GM12878 (cell line): ENCODE data around the gene IL1RAP. TPM values are rescaled to one million over a fixed set of nuclear protein-coding genes. Genes with fewer than 3 reads are reported as not detected.

Experiments
- CHD1 ChIP-seq: IDR thresholded peaks from 2 replicates; pipeline ENCODE4 v1.6.1; 2012; ENCODE audit warnings: low read depth, low read length, improper control_type of control experiment
- KAT2A ChIP-seq: conservative IDR thresholded peaks from 2 replicates; pipeline ENCODE4 v1.6.1; 2011; ENCODE audit warnings: low read depth, low read length; ENCODE audit not compliant: control insufficient read depth
- KLF5 ChIP-seq: fragments of 450-650 bp; IDR thresholded peaks from 2 replicates; pipeline ENCODE4 v1.6.1; 2014; ENCODE audit warnings: mild to moderate bottlenecking; ENCODE audit not compliant: partially characterized antibody
- LARP7 ChIP-seq: fragments of 450-650 bp; IDR thresholded peaks from 2 replicates; pipeline ENCODE4 v1.6.1; 2017; ENCODE audit warnings: mild to moderate bottlenecking
- MXI1 ChIP-seq: fragments of 150-350 bp; IDR thresholded peaks from 2 replicates; pipeline ENCODE4 v1.6.1; 2011; ENCODE audit warnings: low read depth, mild to moderate bottlenecking, inconsistent platforms, low read length, improper control_type of control experiment
- NFYB ChIP-seq: IDR thresholded peaks from 2 replicates; pipeline ENCODE4 v1.6.1; 2011; ENCODE audit warnings: low read depth, mild to moderate bottlenecking, low read length, improper control_type of control experiment, moderate library complexity; ENCODE audit not compliant: insufficient read depth
- NRF1 ChIP-seq: conservative IDR thresholded peaks from 2 replicates; pipeline ENCODE4 v1.6.1; 2011; ENCODE audit warnings: mild to moderate bottlenecking, low read depth, low read length, improper control_type of control experiment
- POLR2A ChIP-seq: IDR thresholded peaks from 2 replicates; pipeline ENCODE4 v1.6.1; 2011; ENCODE audit warnings: low read depth, mild to moderate bottlenecking, low read length
- RELA ChIP-seq: fragments of 450-650 bp; IDR thresholded peaks from 2 replicates; pipeline ENCODE4 v1.8.0; 2014; ENCODE audit warnings: borderline replicate concordance; ENCODE audit not compliant: partially characterized antibody
- RELB ChIP-seq: fragments of 450-650 bp; IDR thresholded peaks from 2 replicates; pipeline ENCODE4 v1.6.1; 2017; ENCODE audit warnings: low read depth, mild to moderate bottlenecking, moderate library complexity
- RUNX3 ChIP-seq: IDR thresholded peaks from 2 replicates; pipeline ENCODE4 v1.6.1; 2012; ENCODE audit warnings: low read length, inconsistent platforms
- SMARCA5 ChIP-seq: fragments of 450-650 bp; IDR thresholded peaks from 2 replicates; pipeline ENCODE4 v1.6.1; 2017; ENCODE audit warnings: mild to moderate bottlenecking
- SMC3 ChIP-seq: IDR thresholded peaks from 2 replicates; pipeline ENCODE4 v1.6.1; 2011; ENCODE audit warnings: low read length, improper control_type of control experiment, borderline replicate concordance
- SRF ChIP-seq, 2 experiments: IDR thresholded peaks; 2 replicates each; pipeline ENCODE4 v1.6.1; 2011; ENCODE audit warnings: low read depth in 2 of 2, low read length in 2 of 2, mild to moderate bottlenecking in 1 of 2, moderate library complexity in 1 of 2
- TCF3 ChIP-seq: IDR thresholded peaks from 2 replicates; pipeline ENCODE4 v1.6.1; 2012; ENCODE audit warnings: low read depth, mild to moderate bottlenecking, low read length, borderline replicate concordance; ENCODE audit not compliant: insufficient read depth
- polyA plus RNA-seq, 11 experiments: library from polyadenylated mRNA; depleted of rRNA in 4 of 11; unstranded in 6 of 11; stranded (reverse) in 5 of 11; fragments of >200 nt; fragmentation: Nextera tagmentation in 4 of 11; fragmentation: Illumina TruSeq in 1 of 11; extraction: Ambion mirVana in 4 of 11; extraction: Trizol in 1 of 11; gene quantifications; 1 replicate in 1 of 11; 2 replicates in 10 of 11; pipeline versions ENCODE4 v1.2.1 to v1.2.3, GENCODE V29; 2011 to 2016; ENCODE audit warnings: inconsistent platforms in 2 of 11, missing spikeins in 2 of 11, low read depth in 1 of 11
- total RNA-seq, 4 experiments: library from RNA; depleted of rRNA in 3 of 4; stranded (reverse); fragments of >200 nt in 3 of 4; fragmentation: Illumina TruSeq in 1 of 4; extraction: Trizol in 1 of 4; gene quantifications; 2 replicates each; pipeline versions ENCODE4 v1.2.1 to v1.2.3, GENCODE V29; 2013 to 2021
- TF ChIP-seq, protein P1 (sequence below): IDR thresholded peaks from 2 replicates; pipeline ENCODE4 v1.6.1; 2012; ENCODE audit warnings: low read depth, low read length, improper control_type of control experiment
- TF ChIP-seq, protein P2 (sequence below): fragments of 450-650 bp; IDR thresholded peaks from 2 replicates; pipeline ENCODE4 v1.6.1; 2018; ENCODE audit warnings: mild to moderate bottlenecking, low read depth, moderate library complexity; ENCODE audit not compliant: partially characterized antibody
- TF ChIP-seq, protein P3 (sequence below): IDR thresholded peaks from 2 replicates; pipeline ENCODE4 v1.6.1; 2012; ENCODE audit warnings: low read depth, low read length, improper control_type of control experiment
- TF ChIP-seq, protein P4 (sequence below): IDR thresholded peaks from 2 replicates; pipeline ENCODE4 v1.6.1; 2011; ENCODE audit warnings: mild to moderate bottlenecking, low read depth, low read length, moderate library complexity; ENCODE audit not compliant: insufficient replicate concordance

Gene IL1RAP
- total and polyA plus RNA-seq, 10 of the 15 experiments (the other 5 are each of a cell fraction or from before 2014, with no cell fraction given): 0.17 to 1.0 (median 0.44) TPM; not detected in 1

DNA sequence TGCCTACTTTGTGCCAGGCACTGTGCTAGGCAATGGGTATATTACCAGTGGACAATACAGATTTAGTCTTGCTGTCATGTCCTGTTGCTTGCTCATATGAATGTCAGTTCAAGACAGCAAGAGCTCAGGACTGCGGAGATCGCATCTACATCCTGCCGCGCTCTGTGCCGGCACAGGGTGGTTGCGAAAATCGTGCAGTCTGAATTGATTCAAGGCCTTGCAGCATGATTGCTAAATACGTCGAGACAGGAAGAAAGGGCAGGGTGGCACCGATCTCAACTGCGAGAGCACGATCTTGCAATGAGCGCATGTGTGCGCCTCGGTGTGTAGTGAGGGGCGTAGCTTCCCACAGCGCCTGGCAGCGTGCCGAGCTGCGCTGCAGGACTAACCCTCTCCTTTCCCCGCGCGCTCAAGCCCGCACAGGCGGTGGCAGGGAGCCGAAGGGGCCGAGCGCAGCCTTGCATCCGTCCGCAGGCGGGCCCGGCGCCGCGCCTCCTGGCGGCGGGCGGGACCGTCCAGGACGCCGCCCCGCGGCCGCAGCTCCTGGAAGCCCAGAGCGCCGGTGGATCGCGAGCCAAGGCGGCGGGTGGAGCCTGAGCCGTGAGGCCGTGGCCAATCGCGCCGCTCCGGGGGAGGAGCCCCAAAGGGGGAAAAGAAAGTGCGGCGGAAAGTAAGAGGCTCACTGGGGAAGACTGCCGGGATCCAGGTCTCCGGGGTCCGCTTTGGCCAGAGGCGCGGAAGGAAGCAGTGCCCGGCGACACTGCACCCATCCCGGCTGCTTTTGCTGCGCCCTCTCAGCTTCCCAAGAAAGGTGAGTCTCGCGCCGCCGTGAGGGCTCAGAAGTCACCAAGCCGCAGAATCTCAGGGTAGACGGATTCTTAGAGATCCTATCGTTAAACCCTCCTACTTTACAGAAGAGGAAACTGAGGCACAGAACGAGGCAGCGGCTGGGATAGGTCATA, at the start of gene IL1RAP (continued):
- TF ChIP-seq, protein P1, sequence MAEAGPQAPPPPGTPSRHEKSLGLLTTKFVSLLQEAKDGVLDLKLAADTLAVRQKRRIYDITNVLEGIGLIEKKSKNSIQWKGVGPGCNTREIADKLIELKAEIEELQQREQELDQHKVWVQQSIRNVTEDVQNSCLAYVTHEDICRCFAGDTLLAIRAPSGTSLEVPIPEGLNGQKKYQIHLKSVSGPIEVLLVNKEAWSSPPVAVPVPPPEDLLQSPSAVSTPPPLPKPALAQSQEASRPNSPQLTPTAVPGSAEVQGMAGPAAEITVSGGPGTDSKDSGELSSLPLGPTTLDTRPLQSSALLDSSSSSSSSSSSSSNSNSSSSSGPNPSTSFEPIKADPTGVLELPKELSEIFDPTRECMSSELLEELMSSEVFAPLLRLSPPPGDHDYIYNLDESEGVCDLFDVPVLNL: no peak
- TF ChIP-seq LARP7: 0 out of 2 replicates have a peak, but pooled peaks have one; percentile 71
- 0 out of 2 replicates have a peak, but pooled peaks have one; percentile 7 for TF ChIP-seq TCF3
- TF ChIP-seq KLF5: peak; percentile 46
- TF ChIP-seq KAT2A: no peak
- peak; percentile 26; the same call in 1 of the 2 replicates for TF ChIP-seq MXI1
- TF ChIP-seq NFYB: peak; percentile 73
- TF ChIP-seq RUNX3: no peak
- TF ChIP-seq, protein P2, sequence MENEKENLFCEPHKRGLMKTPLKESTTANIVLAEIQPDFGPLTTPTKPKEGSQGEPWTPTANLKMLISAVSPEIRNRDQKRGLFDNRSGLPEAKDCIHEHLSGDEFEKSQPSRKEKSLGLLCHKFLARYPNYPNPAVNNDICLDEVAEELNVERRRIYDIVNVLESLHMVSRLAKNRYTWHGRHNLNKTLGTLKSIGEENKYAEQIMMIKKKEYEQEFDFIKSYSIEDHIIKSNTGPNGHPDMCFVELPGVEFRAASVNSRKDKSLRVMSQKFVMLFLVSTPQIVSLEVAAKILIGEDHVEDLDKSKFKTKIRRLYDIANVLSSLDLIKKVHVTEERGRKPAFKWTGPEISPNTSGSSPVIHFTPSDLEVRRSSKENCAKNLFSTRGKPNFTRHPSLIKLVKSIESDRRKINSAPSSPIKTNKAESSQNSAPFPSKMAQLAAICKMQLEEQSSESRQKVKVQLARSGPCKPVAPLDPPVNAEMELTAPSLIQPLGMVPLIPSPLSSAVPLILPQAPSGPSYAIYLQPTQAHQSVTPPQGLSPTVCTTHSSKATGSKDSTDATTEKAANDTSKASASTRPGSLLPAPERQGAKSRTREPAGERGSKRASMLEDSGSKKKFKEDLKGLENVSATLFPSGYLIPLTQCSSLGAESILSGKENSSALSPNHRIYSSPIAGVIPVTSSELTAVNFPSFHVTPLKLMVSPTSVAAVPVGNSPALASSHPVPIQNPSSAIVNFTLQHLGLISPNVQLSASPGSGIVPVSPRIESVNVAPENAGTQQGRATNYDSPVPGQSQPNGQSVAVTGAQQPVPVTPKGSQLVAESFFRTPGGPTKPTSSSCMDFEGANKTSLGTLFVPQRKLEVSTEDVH: no peak
- TF ChIP-seq, protein P3, sequence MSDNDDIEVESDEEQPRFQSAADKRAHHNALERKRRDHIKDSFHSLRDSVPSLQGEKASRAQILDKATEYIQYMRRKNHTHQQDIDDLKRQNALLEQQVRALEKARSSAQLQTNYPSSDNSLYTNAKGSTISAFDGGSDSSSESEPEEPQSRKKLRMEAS: no peak
- no peak for TF ChIP-seq NRF1
- TF ChIP-seq, protein P4, sequence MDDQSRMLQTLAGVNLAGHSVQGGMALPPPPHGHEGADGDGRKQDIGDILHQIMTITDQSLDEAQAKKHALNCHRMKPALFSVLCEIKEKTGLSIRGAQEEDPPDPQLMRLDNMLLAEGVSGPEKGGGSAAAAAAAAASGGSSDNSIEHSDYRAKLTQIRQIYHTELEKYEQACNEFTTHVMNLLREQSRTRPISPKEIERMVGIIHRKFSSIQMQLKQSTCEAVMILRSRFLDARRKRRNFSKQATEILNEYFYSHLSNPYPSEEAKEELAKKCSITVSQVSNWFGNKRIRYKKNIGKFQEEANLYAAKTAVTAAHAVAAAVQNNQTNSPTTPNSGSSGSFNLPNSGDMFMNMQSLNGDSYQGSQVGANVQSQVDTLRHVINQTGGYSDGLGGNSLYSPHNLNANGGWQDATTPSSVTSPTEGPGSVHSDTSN: no peak
- TF ChIP-seq RELA: peak; percentile 13
- TF ChIP-seq SRF (IDR thresholded peaks at IDR 0.05; ENCODE audit: low read depth in 2 of 2, low read length in 2 of 2): no peak
- TF ChIP-seq SMARCA5: no peak; the same call in 1 of the 2 replicates
- TF ChIP-seq POLR2A: peak; percentile 49; the same call in 1 of the 2 replicates
- TF ChIP-seq SMC3: peak; percentile 10; the same call in 1 of the 2 replicates
- TF ChIP-seq RELB: 0 out of 2 replicates have a peak, but pooled peaks have one; percentile 16
- no peak for TF ChIP-seq CHD1
